Duodenal mucosa (tissue), 2 donors: ENCODE data around the gene FAM200A.
"Not testable (repeated sequence)": the region's sequence is repeated elsewhere in the genome, so short reads cannot be mapped to it uniquely, and the experiment has no call there.

Experiments used
- H3K27ac ChIP-seq: one replicate; pipeline ENCODE4 v1.7.0; 2013; ENCODE audit warnings: low read depth, low read length
- H3K27me3 ChIP-seq, 2 donors: one replicate each; pipeline ENCODE4 v1.7.0; 2013; ENCODE audit warnings: low read length in 2 of 2, control low read depth in 1 of 2; ENCODE audit not compliant: insufficient read depth in 2 of 2, control insufficient read depth in 1 of 2
- H3K36me3 ChIP-seq, 2 donors: one replicate each; pipeline ENCODE4 v1.7.0; 2013; ENCODE audit warnings: low read length in 2 of 2, control low read depth in 1 of 2; ENCODE audit not compliant: insufficient read depth in 2 of 2, control insufficient read depth in 1 of 2
- H3K4me1 ChIP-seq, 2 donors: one replicate each; pipeline ENCODE4 v1.7.0; 2013; ENCODE audit warnings: low read length in 2 of 2, control low read depth in 1 of 2; ENCODE audit not compliant: insufficient read depth in 2 of 2, control insufficient read depth in 1 of 2
- H3K4me3 ChIP-seq, 2 donors: one replicate each; pipeline ENCODE4 v1.7.0; 2013; ENCODE audit warnings: low read length in 2 of 2, low read depth in 1 of 2
- H3K9ac ChIP-seq, 2 donors: one replicate each; pipeline ENCODE4 v1.7.0; 2013; ENCODE audit warnings: low read length in 2 of 2, low read depth in 1 of 2
- H3K9me3 ChIP-seq, 2 donors: one replicate each; pipeline ENCODE4 v1.7.0; 2013; ENCODE audit warnings: low read length in 2 of 2, control low read depth in 1 of 2; ENCODE audit not compliant: control insufficient read depth in 1 of 2

Gene FAM200A

GRCh38 chr7:99576251-99576650 lies 24.3 kb upstream of the FAM200A start:
- no peaks in the 10 kb centered on the region for H3K9me3 ChIP-seq
- peaks cover 0 to 12% of the 10 kb centered on the region in 2 donors for H3K4me1 ChIP-seq
- H3K27ac ChIP-seq, result no peak overlapping the region
- H3K36me3 ChIP-seq, result peaks cover 7 to 23% of the 10 kb centered on the region in 2 donors
- no peak overlapping the region for H3K4me3 ChIP-seq
- H3K27me3 ChIP-seq, result no peaks in the 10 kb centered on the region
- H3K9ac ChIP-seq, result no peak overlapping the region

GRCh38 chr7:99573257-99573656 lies 21.3 kb upstream of the FAM200A start:
- Histone ChIP-seq H3K27me3 (no peaks in the 10 kb centered on the region), H3K4me1 (no peaks in the 10 kb centered on the region), H3K27ac (no peak overlapping the region), H3K9ac (no peak overlapping the region), H3K36me3 (peaks cover 20 to 36% of the 10 kb centered on the region in 2 donors), H3K9me3 (no peaks in the 10 kb centered on the region), H3K4me3 (no peak overlapping the region)

- H3K4me3 ChIP-seq, result no peak overlapping the region
- no peak overlapping the region for H3K9ac ChIP-seq
- no peaks in the 10 kb centered on the region for H3K4me1 ChIP-seq
- peaks cover 20 to 36% of the 10 kb centered on the region in 2 donors for H3K36me3 ChIP-seq
- no peaks in the 10 kb centered on the region for H3K27me3 ChIP-seq
- H3K9me3 ChIP-seq, result no peaks in the 10 kb centered on the region
- H3K27ac ChIP-seq, result no peak overlapping the region
These were observed 19.9 kb upstream of the FAM200A start for GRCh38 chr7:99571768-99572167.

GRCh38 chr7:99568770-99569169 lies 16.9 kb upstream of the FAM200A start:
- not testable (repeated sequence) for H3K9me3 ChIP-seq, H3K9ac ChIP-seq, H3K27me3 ChIP-seq, H3K4me1 ChIP-seq, H3K27ac ChIP-seq, H3K4me3 ChIP-seq
- H3K36me3 ChIP-seq, result peaks cover 34 to 61% of the 10 kb centered on the region in 2 donors

- H3K4me1 ChIP-seq, result peaks cover 10 to 16% of the 10 kb centered on the region in 2 donors
- no peaks in the 10 kb centered on the region for H3K27me3 ChIP-seq
- H3K9me3 ChIP-seq, result no peaks in the 10 kb centered on the region
- H3K4me3 ChIP-seq, result no peak overlapping the region
- H3K9ac ChIP-seq, result no peak overlapping the region
- no peak overlapping the region for H3K27ac ChIP-seq
- peaks cover 39 to 63% of the 10 kb centered on the region in 2 donors for H3K36me3 ChIP-seq
These were observed 11.7 kb upstream of the FAM200A start for GRCh38 chr7:99563650-99564049.

GRCh38 chr7:99562832-99563231 lies 10.9 kb upstream of the FAM200A start:
- Histone ChIP-seq H3K4me3 (no peak overlapping the region), H3K9ac (no peak overlapping the region), H3K4me1 (peaks cover 10 to 16% of the 10 kb centered on the region in 2 donors), H3K36me3 (peaks cover 39 to 59% of the 10 kb centered on the region in 2 donors), H3K27ac (no peak overlapping the region), H3K9me3 (no peaks in the 10 kb centered on the region), H3K27me3 (no peaks in the 10 kb centered on the region)

- Histone ChIP-seq H3K9me3 (no peaks in the 10 kb centered on the region), H3K36me3 (peaks cover 39 to 59% of the 10 kb centered on the region in 2 donors), H3K9ac (no peak overlapping the region), H3K27me3 (no peaks in the 10 kb centered on the region), H3K4me3 (no peak overlapping the region), H3K4me1 (peaks cover 13 to 19% of the 10 kb centered on the region in 2 donors), H3K27ac (no peak overlapping the region)
These were observed 10.3 kb upstream of the FAM200A start for GRCh38 chr7:99562114-99562784.

GRCh38 chr7:99561737-99562051 lies 9.8 kb upstream of the FAM200A start:
- no peak overlapping the region for H3K9ac ChIP-seq
- H3K4me3 ChIP-seq, result no peak overlapping the region
- H3K4me1 ChIP-seq, result peaks cover 16 to 24% of the 10 kb centered on the region in 2 donors

GRCh38 chr7:99560834-99561736 lies 9.2 kb upstream of the FAM200A start:
- peaks cover 36 to 54% of the 10 kb centered on the region in 2 donors for H3K36me3 ChIP-seq
- H3K9ac ChIP-seq, result no peak overlapping the region

More at GRCh38 chr7:99561737-99562051, 9.8 kb upstream of the FAM200A start:
- H3K9me3 ChIP-seq, result no peaks in the 10 kb centered on the region
- peaks cover 39 to 59% of the 10 kb centered on the region in 2 donors for H3K36me3 ChIP-seq
- H3K27ac ChIP-seq, result no peak overlapping the region
- H3K27me3 ChIP-seq, result no peaks in the 10 kb centered on the region

GRCh38 chr7:99559175-99559915 lies 7.4 kb upstream of the FAM200A start:
- H3K9ac ChIP-seq, result peak overlapping the region; percentile 70 to 98
- H3K9me3 ChIP-seq, result no peaks in the 10 kb centered on the region
- H3K4me1 ChIP-seq, result peaks cover 16 to 27% of the 10 kb centered on the region in 2 donors
- peak overlapping the region; percentile 73 to 98 for H3K4me3 ChIP-seq
- H3K27me3 ChIP-seq, result no peaks in the 10 kb centered on the region
- peak overlapping the region; percentile 91 for H3K27ac ChIP-seq
- peaks cover 28 to 39% of the 10 kb centered on the region in 2 donors for H3K36me3 ChIP-seq

More at GRCh38 chr7:99560834-99561736, 9.2 kb upstream of the FAM200A start:
- no peak overlapping the region for H3K4me3 ChIP-seq
- no peak overlapping the region for H3K27ac ChIP-seq
- no peaks in the 10 kb centered on the region for H3K9me3 ChIP-seq
- peaks cover 16 to 25% of the 10 kb centered on the region in 2 donors for H3K4me1 ChIP-seq
- H3K27me3 ChIP-seq, result no peaks in the 10 kb centered on the region
